GM21390 (cell line): Measurements from ENCODE around the gene SSRP1.
A peak's percentile ranks its signal among the peaks of the same experiment; 100 is the strongest.
"Not testable (repeated sequence)": the region's sequence is repeated elsewhere in the genome, so short reads cannot be mapped to it uniquely, and the experiment has no call there.

Experiments
- ATAC-seq: cut with Tn5 transposase; IDR thresholded peaks from one replicate; pipeline ENCODE4 v1.9.1; 2021; ENCODE audit not compliant: unreplicated experiment

The SSRP1 gene

GRCh38 chr11:57335343-57336110 is at the start of gene SSRP1:
Gene SSRP1 (minus strand): TSS chr11:57335892. CDS start chr11:57335121, 771 bp downstream.
- ATAC-seq = peak; percentile 100

- ATAC-seq = no peak
Observed at GRCh38 chr11:57380975-57381374, 45.3 kb upstream of the SSRP1 start, which contains the start of gene PRG3. Gene PRG3 (minus strand): TSS chr11:57381150. CDS start chr11:57380708, 442 bp downstream.

GRCh38 chr11:57379732-57380131 is 44.0 kb upstream of the SSRP1 start:
- no peak for ATAC-seq

GRCh38 chr11:57378186-57378585 is 42.5 kb upstream of the SSRP1 start:
- no peak for ATAC-seq

GRCh38 chr11:57377107-57377506 is 41.4 kb upstream of the SSRP1 start:
- ATAC-seq = no peak

- ATAC-seq = no peak
Observed at GRCh38 chr11:57376095-57377090, 40.7 kb upstream of the SSRP1 start.

GRCh38 chr11:57375490-57375889 is 39.8 kb upstream of the SSRP1 start:
- ATAC-seq = no peak

- ATAC-seq = no peak
Observed at GRCh38 chr11:57374966-57375365, 39.3 kb upstream of the SSRP1 start.

GRCh38 chr11:57373146-57373545 is 37.5 kb upstream of the SSRP1 start:
- no peak for ATAC-seq

GRCh38 chr11:57370941-57371340 is 35.2 kb upstream of the SSRP1 start:
- no peak for ATAC-seq

- ATAC-seq = no peak
Observed at GRCh38 chr11:57370251-57370650, 34.6 kb upstream of the SSRP1 start.

GRCh38 chr11:57368845-57369232 is 33.1 kb upstream of the SSRP1 start:
- no peak for ATAC-seq

GRCh38 chr11:57368106-57368844 is 32.6 kb upstream of the SSRP1 start:
- ATAC-seq = no peak

- no peak for ATAC-seq
Observed at GRCh38 chr11:57364851-57365660, 29.4 kb upstream of the SSRP1 start.

- no peak for ATAC-seq
Observed at GRCh38 chr11:57363131-57364080, 27.7 kb upstream of the SSRP1 start.

GRCh38 chr11:57361926-57362325 is 26.2 kb upstream of the SSRP1 start:
- ATAC-seq = no peak

GRCh38 chr11:57361420-57361819 is 25.7 kb upstream of the SSRP1 start:
- ATAC-seq = not testable (repeated sequence)

- no peak for ATAC-seq
Observed at GRCh38 chr11:57360991-57361390, 25.3 kb upstream of the SSRP1 start.
